Colon (tissue), 2 donors: Measurements from ENCODE around the gene IQCE.

Experiments
- FAIRE-seq: peaks from 2 replicates; lab custom pipeline; 2012; peaks lifted over from hg19 to GRCh38; lab: Jason Lieb, UNC
- donor health status: control.
- donor health status: control.

Gene IQCE

GRCh38 chr7:2634267-2635145 is 75.7 kb downstream of the IQCE start:
- no peak for FAIRE-seq

GRCh38 chr7:2635148-2635668 is 76.4 kb downstream of the IQCE start:
- no peak for FAIRE-seq

- no peak for FAIRE-seq
Measured at GRCh38 chr7:2635810-2636701, 77.3 kb downstream of the IQCE start.

GRCh38 chr7:2637066-2637471 is 78.3 kb downstream of the IQCE start:
- no peak for FAIRE-seq

- FAIRE-seq, result no peak
Measured at GRCh38 chr7:2637505-2638223, 78.9 kb downstream of the IQCE start.

- no peak for FAIRE-seq
Measured at GRCh38 chr7:2638224-2638991, 79.6 kb downstream of the IQCE start.

- FAIRE-seq, result no peak
Measured at GRCh38 chr7:2639181-2639681, 80.5 kb downstream of the IQCE start.

- no peak for FAIRE-seq
Measured at GRCh38 chr7:2639695-2640481, 81.1 kb downstream of the IQCE start.

GRCh38 chr7:2640482-2640830 is 81.7 kb downstream of the IQCE start:
- no peak for FAIRE-seq

GRCh38 chr7:2640846-2641316 is 82.1 kb downstream of the IQCE start:
- no peak for FAIRE-seq

- FAIRE-seq, result no peak
Measured at GRCh38 chr7:2641406-2642393, 82.9 kb downstream of the IQCE start.

GRCh38 chr7:2643386-2644219 is 84.8 kb downstream of the IQCE start:
- FAIRE-seq, result no peak

GRCh38 chr7:2644220-2644561 is 85.4 kb downstream of the IQCE start:
- no peak for FAIRE-seq

- no peak for FAIRE-seq
Measured at GRCh38 chr7:2644562-2645273, 85.9 kb downstream of the IQCE start.

GRCh38 chr7:2645274-2645868 is 86.6 kb downstream of the IQCE start:
- no peak for FAIRE-seq

- FAIRE-seq, result no peak
Measured at GRCh38 chr7:2646336-2646679, 87.5 kb downstream of the IQCE start.
